PFSK-1 (cell line): ENCODE measurements around the gene CRB2.

Source experiments
- FOXP2 ChIP-seq: optimal IDR thresholded peaks from 2 replicates; pipeline ENCODE3; 2011; ENCODE audit warnings: borderline replicate concordance, control low read depth, inconsistent platforms; ENCODE audit not compliant: insufficient read depth; ENCODE audit errors: extremely low read length, extremely low read depth
- POLR2AphosphoS5 ChIP-seq: IDR thresholded peaks from 2 replicates; pipeline ENCODE4 v1.6.1; 2012; ENCODE audit warnings: low read depth, mild to moderate bottlenecking, control low read depth, low read length, moderate library complexity
- SIN3A ChIP-seq: IDR thresholded peaks from 2 replicates; pipeline ENCODE4 v1.6.1; 2012; ENCODE audit warnings: mild to moderate bottlenecking, low read length, moderate library complexity, borderline replicate concordance; ENCODE audit not compliant: insufficient read depth
- TAF1 ChIP-seq: IDR thresholded peaks from 2 replicates; pipeline ENCODE4 v1.6.1; 2012; ENCODE audit warnings: low read length, control low read depth, borderline replicate concordance; ENCODE audit not compliant: insufficient read depth
- TF ChIP-seq, protein P1 (sequence below), 2 experiments: IDR thresholded peaks; 2 replicates each; pipeline versions ENCODE4 v1.6.1 to v1.8.0; 2011 to 2012; ENCODE audit warnings: low read depth in 2 of 2, low read length in 2 of 2, control low read depth in 1 of 2, inconsistent platforms in 1 of 2, mild to moderate bottlenecking in 1 of 2, moderate library complexity in 1 of 2; ENCODE audit not compliant: insufficient read depth in 1 of 2

Gene CRB2

DNA sequence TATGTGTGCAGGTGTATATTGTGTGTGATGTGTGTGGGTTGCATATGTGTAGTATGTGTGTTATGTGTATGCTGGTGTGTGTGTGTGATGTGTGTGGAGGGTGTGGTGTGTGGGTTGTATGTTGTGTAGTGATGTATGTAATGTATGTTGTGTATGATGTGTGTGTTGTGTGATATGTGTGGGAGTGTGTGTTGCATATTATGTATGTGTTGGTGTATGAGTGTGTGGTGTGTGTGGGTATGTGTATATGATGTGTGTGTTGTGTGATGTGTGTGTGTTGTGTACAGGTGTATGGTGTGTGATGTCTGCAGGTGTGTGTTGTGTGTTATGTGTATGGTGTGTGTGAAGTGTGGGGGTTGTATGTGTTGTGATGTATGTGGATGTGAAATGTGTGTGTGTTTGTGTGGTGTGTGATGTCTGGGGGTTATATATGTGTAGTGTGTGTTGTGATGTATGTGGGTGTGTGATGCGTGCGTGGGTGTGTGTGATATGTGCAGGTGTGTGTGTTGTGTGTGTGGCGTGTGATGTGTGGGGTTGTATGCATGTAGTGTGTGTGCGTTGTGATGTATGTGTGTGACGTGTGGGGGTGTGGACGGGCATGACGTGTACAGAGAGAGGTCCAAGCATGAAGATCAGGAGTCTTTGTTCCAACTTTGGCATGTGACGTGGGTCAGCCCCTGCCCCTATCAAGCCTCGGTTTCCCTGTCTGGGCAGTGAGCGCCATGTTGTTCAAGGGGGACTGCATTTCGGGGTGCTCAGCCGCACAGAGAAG is 8.5 kb upstream of the CRB2 start:
- TF ChIP-seq SIN3A, result no peak
- no peak for TF ChIP-seq FOXP2
- no peak for TF ChIP-seq TAF1
- no peak for TF ChIP-seq POLR2AphosphoS5
- TF ChIP-seq, protein P1, sequence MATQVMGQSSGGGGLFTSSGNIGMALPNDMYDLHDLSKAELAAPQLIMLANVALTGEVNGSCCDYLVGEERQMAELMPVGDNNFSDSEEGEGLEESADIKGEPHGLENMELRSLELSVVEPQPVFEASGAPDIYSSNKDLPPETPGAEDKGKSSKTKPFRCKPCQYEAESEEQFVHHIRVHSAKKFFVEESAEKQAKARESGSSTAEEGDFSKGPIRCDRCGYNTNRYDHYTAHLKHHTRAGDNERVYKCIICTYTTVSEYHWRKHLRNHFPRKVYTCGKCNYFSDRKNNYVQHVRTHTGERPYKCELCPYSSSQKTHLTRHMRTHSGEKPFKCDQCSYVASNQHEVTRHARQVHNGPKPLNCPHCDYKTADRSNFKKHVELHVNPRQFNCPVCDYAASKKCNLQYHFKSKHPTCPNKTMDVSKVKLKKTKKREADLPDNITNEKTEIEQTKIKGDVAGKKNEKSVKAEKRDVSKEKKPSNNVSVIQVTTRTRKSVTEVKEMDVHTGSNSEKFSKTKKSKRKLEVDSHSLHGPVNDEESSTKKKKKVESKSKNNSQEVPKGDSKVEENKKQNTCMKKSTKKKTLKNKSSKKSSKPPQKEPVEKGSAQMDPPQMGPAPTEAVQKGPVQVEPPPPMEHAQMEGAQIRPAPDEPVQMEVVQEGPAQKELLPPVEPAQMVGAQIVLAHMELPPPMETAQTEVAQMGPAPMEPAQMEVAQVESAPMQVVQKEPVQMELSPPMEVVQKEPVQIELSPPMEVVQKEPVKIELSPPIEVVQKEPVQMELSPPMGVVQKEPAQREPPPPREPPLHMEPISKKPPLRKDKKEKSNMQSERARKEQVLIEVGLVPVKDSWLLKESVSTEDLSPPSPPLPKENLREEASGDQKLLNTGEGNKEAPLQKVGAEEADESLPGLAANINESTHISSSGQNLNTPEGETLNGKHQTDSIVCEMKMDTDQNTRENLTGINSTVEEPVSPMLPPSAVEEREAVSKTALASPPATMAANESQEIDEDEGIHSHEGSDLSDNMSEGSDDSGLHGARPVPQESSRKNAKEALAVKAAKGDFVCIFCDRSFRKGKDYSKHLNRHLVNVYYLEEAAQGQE (IDR thresholded peaks at IDR 0.05; ENCODE audit: insufficient read depth in 1 of 2, low read depth in 2 of 2, low read length in 2 of 2), result no peak

- TF ChIP-seq, protein P1 (IDR thresholded peaks at IDR 0.05; ENCODE audit: insufficient read depth in 1 of 2, low read depth in 2 of 2, low read length in 2 of 2), result no peak
- TF ChIP-seq SIN3A, result no peak
- no peak for TF ChIP-seq FOXP2
- no peak for TF ChIP-seq TAF1
- no peak for TF ChIP-seq POLR2AphosphoS5
Measured at GRCh38 chr9:123348317-123348992, 7.5 kb upstream of the CRB2 start.

DNA sequence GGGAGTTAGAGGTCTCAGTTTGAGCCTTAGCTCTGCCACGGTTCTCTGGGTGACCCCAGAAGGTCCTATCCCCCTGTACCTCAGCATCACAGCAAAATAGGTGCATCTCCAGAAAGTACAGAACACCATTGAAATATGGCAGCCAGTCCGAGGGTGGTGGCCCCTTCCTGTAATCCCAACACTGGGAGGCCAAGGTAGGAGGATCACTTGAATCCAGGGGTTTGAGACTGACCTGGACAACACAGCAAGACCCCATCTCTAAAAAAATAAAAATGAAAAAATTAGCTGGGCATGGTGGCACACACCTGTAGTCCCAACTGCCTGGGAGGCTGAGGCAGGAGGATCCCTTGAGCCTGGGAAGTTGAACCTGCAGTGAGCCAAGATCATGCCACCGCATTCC is 7.0 kb upstream of the CRB2 start:
- TF ChIP-seq SIN3A, result no peak
- TF ChIP-seq TAF1, result no peak
- TF ChIP-seq, protein P1 (IDR thresholded peaks at IDR 0.05; ENCODE audit: insufficient read depth in 1 of 2, low read depth in 2 of 2, low read length in 2 of 2), result no peak
- TF ChIP-seq POLR2AphosphoS5, result no peak
- no peak for TF ChIP-seq FOXP2

GRCh38 chr9:123349691-123350480 is 6.1 kb upstream of the CRB2 start:
- no peak for TF ChIP-seq TAF1
- no peak for TF ChIP-seq FOXP2
- TF ChIP-seq POLR2AphosphoS5, result no peak
- no peak for TF ChIP-seq SIN3A
- TF ChIP-seq, protein P1 (IDR thresholded peaks at IDR 0.05; ENCODE audit: insufficient read depth in 1 of 2, low read depth in 2 of 2, low read length in 2 of 2), result no peak
